Stimulated activated CD4-positive, alpha-beta T cell treated with anti-CD3 and anti-CD28 coated beads, Interleukin-4, amount 100 ng/mL, for 1 hour (primary cell): ENCODE measurements around the gene AMMECR1.

Experiments used
- DNase-seq: peaks from one replicate; pipeline ENCODE4 v3.0.0-alpha.2; 2020

The AMMECR1 gene

DNA sequence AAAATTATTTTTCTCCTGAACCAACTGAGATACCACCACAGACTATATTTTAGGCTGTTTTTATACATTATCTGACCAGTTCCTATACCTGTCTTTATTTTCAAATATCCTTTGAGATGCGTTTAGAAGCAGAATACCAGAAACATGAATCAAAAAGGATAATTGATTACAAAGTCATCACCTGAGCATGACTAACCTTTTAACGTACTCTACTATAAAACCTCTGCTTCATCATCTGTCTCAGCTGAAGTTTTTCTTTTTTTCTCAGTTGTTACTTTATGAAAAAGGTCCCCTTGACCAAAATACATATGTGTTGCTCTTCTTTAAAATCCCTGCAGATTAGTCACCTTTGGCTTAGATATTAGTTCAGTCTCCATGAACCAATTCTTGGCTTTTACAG, 109.8 kb downstream of the AMMECR1 start:
- DNase-seq: no peak

DNA sequence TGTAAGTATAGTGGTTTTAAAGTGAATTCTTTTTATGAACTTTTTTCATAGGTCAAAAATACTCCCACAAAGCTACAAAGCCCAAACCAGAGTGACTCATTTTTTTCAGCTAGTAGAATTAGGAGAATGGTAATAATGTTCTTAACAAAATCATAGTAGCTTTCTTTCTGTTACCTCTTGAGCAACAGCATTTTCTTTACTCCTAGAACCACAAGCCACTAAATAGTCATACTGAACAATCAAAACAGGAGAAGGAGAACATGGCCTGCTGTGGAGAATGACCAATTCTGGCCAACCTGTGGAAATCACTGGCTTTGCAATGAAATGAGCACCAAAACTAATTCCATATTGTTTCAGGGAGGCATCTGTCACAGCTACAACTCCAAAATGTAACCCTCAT, 112.9 kb downstream of the AMMECR1 start:
- DNase-seq: no peak

DNA sequence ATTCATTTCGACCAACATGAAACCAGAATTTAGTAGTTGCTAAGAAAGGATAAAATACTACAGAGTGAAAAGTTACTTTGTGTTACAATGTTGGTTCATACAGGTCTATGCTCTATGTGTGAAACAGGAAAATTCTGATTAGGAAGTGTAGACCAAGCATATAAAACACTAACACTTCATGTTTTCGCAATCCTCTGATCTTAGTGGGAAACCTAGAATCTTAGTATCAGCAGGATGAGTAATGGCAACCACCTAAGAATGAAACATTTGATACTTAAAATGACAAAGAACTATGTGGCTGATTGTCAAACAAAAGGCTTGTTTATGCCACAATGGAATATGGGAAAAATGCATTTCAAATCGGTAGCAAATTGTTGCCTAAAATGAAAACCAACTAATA, 116.1 kb downstream of the AMMECR1 start:
- DNase-seq: no peak

DNA sequence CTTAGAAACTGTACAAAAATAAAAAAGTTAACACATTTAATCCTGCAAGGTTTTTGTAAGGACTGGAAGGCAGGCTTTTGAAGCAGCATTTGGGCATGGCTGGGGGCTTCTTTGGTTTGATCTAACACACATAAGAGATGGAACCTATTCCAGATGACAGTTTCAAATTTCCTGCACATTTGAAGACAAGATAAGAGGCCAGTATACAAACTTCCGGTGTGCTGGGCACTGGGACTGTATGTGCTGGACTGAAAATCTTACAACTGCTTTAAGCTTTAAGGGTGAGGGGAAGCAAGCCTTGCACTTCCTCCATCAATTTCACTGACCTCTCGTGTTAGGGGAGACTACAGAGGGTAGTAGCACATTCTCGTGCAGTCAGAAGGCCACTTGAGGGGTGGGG, 122.9 kb downstream of the AMMECR1 start:
- DNase-seq: no peak

DNA sequence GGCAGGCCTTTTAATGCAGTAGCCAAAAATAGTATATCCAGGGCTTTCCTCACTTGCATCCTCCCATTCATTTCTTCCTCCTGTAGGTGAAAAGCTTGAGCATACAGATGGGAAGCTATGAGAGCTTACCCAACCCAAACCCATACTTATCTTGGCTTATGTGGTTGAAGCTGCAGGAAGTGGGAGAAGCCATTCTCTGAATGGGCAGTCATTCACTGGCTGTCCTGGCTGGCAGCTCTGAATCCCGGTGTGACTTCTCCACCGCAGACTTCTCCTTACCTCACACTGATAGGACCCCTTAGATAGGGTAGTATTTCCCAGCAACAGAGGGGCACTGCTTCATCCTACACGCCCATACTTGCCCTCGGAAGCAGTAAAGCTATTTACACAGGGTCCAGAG, 125.4 kb downstream of the AMMECR1 start:
- DNase-seq: no peak

DNA sequence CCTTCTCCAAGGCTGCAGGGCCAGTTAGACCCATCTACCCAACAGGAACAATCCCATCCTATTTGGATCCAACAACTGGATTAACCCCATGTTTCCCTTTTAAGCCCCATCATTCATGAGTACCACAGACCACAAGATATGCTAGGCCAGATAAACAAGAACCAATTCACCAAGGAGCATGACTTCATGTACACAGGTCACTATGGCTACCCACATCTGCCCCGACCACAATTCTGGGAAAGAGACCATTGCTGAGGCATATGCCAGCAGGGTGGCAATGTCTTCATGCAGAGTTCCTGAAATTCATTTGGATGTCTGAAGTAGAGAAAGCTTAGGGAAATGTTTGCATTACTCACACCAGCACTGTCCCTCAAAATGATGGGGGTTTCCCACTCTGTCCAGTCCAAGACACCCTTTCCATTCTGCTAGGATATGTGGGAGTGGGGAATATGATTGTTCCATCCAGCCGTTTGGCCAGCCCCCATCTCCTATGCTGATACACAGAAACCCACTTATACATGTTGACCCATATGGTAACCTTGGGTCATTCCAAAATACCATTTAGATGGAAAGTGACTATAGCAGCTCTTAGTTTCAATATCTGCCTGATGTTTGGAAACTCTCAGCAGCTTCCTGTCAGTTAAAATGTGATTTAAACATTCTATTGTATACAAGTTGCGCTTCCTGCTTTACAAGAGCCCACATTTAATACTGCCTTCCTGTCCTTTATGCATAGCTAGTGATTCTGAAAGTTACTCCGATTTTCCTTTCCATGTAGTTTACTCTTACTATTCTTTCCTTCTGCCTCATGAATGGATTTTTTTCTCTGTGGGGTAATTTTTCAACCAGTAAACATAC, 129.0 kb downstream of the AMMECR1 start:
- no peak for DNase-seq

DNA sequence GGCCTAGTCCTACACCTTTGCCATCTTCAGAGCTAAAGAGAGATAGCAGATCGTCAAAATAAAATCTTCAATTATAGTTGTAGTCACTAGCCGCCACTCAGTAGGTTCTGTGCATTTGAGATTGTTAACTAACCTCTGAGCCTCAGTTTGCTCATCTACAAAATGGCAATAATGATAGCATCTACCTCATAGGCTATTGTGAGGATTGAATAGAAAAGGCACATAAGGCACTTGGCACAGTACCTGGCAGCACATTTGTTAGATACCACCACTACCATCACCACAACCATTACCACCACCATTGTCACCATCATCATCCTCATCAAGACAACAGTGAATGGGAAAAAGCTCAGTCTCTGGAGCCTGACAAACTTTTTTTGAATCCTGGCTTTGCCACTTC, 134.6 kb downstream of the AMMECR1 start:
- no peak for DNase-seq

DNA sequence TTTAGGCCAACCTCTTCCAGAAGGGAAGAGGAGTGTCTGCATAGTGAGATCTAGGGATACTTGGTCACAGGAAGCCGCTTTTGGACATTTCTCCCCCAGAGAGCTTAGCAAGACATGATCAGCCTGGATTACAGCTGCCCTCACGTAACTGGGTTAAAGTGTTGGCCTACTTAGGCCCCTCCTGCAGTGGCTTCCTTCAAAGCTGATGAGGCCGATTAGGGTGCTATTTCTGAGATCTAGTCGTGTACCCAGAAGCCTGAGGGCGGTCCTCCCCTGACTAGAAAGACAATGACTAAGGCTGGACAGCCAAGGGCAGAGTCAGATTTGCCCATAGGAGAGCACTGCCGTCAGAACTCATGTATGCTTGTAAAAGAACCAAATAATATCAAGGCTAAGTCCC, 135.0 kb downstream of the AMMECR1 start:
- DNase-seq: no peak

DNA sequence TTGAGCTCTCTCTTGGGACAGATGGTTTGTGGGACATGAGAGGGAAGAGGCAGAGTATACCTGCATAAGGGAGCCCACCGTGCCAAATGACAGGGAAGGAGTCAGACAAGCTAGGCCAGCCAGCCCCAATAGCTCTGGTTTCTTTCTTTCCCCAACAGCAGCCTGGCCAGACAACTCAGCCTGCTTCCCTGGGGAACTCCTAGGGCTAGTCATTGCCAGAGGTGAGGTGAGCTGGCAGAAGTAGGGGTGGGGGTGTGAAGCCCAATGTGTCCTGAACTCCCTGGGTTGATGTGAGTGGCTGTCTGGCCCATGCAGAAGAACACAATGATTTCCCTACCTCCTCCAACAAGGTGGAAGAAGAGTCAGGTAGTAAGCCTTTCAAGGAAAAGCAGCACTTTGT, 135.5 kb downstream of the AMMECR1 start:
- no peak for DNase-seq

DNA sequence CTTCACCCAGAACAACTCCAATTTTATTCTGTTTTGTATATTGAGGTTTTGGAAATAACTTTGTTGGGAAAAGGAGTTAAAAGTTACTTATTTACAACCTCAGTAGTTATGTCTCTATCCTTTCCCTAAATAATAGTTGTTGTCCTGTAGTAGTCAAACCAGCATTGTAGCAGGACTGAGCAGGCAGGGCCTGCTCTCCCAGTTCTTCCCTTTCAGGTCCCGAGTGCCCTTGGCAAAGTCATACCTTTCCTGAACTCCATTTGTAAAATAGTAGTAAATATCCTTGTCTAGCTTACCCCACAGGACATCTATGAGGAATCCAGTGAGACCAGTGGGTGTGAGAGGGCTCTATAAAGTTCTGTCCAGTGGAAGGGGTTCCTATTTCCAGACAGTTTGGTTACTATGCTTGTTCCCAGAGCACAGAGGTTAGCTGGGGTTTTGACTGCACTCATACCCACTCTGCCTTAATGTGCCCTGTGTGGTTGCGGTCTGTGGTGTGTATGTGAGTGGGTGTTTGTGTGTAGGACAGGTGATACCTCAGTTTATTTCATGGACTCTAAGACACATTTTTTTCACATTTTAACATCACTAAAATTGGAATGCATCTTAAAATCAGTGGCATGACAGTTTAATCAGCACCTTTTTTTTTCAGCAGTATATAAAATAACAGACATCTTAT, 136.3 kb downstream of the AMMECR1 start:
- no peak for DNase-seq

DNA sequence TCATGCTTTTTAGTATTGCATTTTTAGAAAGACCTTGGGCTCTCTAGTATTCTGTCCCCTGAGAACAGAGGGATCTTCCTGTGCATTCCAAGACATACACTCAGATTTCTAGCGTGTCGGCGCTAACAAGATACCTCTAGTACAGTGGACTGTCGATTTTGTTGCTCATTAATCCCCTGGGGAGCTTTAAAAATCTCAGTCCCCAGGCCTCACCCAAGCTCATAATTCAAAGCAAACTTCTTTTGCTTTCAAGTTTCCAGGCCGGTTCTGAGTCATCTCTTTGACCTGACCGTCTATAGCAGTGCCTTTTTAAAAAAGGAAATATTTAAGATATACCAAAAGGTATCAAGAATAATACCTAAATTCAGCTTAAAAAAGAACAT, 137.0 kb downstream of the AMMECR1 start:
- DNase-seq: no peak

DNA sequence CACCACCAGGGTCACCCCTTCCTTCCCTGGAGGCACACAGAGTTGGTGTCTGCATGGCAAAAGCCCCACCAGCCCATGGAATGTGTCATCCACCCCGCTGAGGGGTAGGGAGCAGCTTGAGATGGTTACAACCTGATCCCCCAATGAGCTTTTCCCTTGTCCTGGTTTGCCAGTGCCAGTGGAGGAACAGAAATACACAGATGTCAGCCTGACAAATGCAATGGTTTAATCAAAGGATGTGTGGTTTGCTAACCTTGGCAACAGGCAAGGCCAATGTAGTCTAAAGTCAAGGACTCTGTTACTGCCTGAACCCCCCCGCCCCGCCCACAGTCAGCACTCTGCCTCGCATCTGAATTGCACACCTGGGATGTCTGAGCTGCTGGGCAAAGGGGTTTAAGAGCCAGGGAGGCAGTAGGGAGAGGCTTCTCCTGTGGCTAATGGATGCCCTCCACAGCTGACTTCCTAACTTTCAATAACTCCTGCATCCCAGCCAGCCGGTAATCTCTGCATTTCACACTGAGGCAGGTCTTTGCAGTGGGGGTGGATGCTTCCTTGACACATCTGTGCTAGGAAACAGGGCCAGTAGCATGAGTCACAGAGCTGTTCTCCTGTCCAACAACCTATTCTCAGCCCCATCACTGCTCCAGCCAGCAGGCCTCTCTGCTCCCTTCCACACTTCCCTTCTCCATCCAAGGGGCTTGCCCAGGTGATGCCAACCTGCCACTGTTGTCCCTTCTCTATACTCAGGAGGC, 137.5 kb downstream of the AMMECR1 start:
- DNase-seq: no peak

DNA sequence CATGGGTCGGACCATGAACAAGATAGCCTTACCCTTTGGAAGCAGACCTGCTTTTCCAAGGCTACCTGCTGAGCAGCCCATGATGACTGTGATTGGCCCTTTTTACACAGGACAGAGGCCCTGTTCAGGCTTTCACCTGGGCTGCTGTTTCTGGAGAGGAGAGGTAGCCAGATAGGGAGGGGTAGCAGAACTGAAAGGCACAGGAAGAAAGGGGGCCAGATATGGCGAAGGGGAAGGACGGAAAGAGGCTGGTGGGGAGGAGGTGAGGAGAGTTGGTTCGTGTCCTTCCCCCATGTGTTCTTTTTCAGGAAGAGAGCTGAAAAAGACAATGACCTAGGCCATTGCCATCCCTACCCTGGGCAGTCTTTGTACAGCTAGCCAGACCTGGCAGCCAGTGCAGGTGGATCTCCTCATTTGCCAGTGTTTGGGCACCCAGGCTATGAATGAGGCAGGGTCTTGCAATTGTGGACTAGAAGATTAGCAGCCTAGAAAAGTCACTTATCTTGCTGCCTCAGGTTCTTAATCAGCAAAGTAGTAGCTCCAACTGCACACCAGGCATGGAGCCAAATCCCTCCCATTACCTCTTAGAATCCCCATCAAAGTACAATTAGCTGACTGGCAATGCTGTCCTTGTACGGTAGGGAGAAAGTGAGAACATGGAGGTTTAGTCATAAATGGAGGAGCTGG, 139.6 kb downstream of the AMMECR1 start:
- no peak for DNase-seq

DNA sequence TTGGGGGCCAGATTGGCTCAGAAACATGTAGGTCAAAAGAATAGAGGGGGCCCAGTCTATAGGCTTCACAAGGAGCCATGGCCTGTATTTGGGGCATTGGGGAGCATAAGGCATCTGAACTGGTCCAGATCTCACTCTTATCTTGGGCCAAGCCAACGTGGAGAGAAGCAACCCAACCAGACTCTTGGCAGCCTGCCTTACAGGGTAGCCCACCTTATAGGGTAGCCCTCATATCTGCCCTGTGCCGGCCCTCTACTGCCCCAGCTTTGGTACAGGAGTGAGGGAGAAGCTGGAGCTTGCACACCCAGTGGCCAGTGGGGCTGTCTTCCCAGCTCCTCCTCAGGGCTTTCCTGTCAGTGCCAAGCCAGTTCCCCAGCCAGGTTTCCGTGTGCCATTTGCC, 142.2 kb downstream of the AMMECR1 start:
- DNase-seq: no peak

DNA sequence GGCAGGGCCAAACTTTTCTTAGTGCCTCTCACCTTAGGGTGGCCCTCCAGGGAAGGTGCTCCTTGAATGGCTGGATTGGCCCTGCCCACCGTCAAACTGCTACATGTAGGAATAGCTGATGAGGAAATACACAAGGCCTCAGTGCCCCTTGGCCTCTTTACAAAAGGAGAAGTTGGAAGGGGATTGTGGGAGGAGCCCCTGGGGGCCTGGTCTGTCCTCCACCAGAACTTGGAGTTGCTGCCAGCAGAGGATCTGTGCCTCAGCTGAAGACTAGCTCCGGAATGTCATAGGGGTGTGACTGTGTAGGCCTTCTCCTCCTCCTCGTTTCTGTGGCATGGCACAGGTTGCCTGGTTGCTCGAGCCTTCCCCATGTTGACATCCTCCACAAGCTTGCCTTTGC, 142.7 kb downstream of the AMMECR1 start:
- DNase-seq: no peak

DNA sequence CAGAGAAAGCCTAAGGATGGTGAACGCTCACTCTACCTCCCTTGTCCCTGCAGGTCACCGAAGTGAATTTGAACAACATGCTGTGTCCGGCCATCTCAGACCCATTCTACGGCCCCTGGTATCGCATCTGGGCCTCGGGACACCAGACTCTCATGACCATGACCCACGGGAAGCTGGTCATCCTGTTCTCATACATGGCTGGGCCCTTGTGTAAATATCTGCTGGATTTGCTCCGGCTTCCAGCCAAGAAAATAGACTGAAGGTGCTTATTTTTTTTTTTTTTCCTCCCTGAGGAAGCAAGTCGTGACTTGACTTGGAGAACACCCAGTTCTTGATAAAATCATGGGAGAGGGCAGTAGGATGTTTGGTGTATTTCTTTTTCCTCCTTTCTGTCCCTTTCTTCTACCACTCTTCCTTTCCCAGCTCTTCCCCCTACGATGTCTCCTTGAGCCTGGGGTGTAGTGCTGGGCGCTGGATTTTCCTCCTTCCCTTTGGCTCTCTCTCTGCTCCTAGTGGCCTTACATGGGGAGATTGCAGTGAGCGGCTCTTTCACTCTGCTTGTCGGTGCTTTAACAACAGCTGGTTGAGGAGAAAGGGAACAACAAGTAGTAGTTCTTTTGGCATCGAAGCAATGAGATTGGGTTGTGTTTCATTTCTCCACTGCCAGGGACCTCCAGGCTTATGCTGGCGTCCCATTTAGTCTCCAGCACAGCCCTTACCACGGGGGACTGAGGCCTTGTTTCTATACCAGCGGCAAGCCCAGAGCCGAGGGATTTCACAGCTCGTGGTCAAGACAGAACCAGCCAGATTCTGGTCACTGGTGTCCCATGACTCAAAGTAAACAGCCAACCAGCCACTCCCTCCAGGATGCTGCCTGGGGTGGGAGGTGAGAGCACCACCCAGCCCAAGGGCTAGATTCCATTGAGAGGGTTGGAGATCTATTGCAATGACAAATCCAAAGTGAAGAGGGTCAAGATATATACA, 144.4 kb downstream of the AMMECR1 start:
- DNase-seq: no peak

DNA sequence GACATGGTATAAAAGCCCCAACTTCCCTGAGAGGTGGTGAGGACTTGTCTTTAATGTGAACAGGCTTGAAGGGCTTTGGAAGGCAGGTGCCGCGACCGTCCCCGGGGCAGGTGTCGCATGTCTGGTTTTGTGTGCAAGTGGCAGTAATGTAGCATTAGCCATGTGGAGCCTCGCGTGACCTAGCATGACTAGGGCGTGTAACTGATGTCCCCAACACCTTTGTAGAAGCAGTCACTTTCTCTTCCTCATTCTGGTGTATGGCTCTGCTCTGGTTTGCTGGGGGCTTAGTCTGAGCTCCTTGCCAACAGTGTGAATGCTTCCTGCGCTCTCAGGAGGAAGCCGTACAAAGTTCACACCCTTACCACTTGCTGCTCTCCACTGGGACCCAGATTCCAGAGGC, 145.7 kb downstream of the AMMECR1 start:
- DNase-seq: no peak

DNA sequence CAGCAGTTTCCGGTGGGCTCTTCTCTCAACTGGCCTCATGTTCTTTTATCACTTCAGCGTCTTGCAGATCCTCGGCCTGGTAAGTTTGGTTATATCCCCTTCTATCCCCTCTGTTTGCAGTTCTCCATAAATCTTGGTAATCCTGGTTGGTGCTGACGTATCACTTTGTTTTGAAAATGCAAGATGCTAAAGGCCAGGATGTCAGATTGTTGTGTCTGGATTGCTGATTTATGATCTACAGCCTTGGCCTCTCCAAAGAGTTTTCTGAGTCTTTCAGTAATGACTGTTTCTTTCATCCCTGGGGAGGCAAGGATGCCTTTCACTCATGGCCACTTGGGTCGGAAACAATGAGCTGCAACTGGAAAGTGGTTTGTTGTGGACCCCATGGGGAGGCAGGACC, 146.4 kb downstream of the AMMECR1 start:
- no peak for DNase-seq

DNA sequence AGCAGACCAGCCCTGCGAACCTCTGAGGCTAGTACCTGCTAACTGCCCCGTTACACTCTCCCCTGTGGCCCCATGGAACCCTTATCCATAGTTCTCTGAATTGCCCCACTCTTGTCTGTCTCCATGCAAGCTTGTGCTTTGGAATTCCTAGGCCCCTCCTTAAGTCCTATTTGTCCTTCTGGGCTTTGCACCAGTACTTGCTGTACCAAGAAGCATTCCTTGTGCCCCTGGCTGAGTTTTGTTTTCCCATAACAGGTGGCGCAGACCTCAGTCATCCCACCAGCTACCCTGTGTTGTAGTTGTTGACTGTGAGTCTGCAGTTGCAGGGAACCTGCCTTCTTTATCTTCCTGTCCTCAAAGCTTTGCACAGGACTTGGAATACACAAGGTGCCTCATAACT, 147.9 kb downstream of the AMMECR1 start:
- no peak for DNase-seq

DNA sequence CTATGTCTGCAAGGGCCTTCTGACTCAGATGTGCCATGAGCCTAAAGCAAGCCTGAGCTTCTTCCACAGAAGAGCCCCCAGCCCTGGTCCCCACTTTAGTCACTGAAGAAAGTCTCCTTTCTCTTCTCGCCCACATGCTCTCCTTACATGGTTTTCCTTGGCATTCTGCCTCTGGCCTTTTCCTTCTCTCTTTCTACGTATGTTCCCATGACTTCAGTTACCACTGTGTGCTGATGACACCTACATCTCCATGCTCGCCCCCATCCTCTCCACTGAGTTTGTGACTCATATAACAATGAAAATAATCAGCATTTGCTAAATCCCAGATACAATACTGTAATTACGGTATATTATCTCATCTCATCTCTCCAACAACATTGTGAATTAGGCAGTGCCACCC, 149.3 kb downstream of the AMMECR1 start:
- no peak for DNase-seq

DNA sequence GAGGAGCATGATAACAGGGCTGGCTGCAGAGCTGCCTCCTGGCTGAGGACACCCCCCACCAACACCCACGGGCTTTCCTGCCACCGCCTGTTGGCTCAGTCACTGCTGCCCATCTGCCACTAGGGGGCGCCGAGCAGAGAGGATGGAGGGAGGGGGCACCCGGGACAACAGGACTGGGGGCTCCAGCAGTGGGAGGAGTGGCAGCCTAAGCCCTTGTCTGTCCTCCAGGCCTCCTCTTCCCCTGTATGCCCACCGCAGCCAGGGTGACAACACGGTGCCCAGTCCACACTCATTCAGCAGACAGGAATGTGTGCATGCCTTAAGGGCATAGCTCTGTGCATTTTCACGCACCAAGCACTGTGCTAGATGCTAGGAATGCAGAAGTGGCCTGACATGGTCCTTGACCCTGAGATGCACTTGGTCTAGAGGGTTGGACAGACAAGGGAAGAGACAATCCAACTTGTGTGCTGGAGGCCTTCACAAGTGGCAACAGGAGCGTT, 149.9 kb downstream of the AMMECR1 start:
- peak; percentile 48 for DNase-seq

DNA sequence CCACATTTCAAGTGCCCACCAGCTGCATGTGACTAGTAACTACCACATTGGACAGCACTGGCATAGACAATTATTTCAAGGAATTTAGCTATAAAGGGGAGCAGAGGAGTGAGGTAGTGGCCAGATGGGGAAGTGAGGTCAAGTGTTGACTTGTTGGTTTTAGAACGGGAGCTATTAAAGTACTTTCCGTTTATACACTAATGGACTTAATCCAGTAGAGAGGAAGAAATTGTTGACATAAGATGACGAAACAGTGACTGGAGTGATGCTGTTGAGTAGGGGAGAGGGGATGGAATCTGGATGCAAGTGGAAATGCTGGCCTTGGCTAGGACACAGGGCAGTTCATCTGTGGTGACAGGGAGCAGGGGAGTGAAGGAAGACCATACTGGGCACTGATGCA, 154.4 kb downstream of the AMMECR1 start:
- DNase-seq: no peak
